Neural cell (in vitro differentiated cells): ENCODE results near the gene PPFIBP1.

ENCODE experiments used
- CTCF ChIP-seq: fragments of 450-650 bp; IDR thresholded peaks from 2 replicates; pipeline ENCODE4 v1.5.1; 2014; ENCODE audit warnings: antibody characterized with exemption, mild to moderate bottlenecking, moderate library complexity; ENCODE audit not compliant: poor library complexity, severe bottlenecking
- EZH2 ChIP-seq: fragments of 200-600, 300-800 bp; shearing (Covaris generic), sonication (generic); IDR thresholded peaks from 2 replicates; pipeline ENCODE4 v1.6.1; 2014; ENCODE audit warnings: antibody characterized with exemption, low read length, borderline replicate concordance, mild to moderate bottlenecking; ENCODE audit not compliant: insufficient read depth, poor library complexity, severe bottlenecking
- POLR2AphosphoS5 ChIP-seq: IDR thresholded peaks from 2 replicates; pipeline ENCODE4 v1.6.1; 2012
- RAD21 ChIP-seq: fragments of 450-650 bp; conservative IDR thresholded peaks from 2 replicates; pipeline ENCODE4 v1.6.1; 2014; ENCODE audit warnings: antibody characterized with exemption, mild to moderate bottlenecking, moderate library complexity
- SMC3 ChIP-seq: fragments of 450-650 bp; conservative IDR thresholded peaks from 2 replicates; pipeline ENCODE4 v1.6.1; 2014; ENCODE audit warnings: antibody characterized with exemption, mild to moderate bottlenecking, moderate library complexity; ENCODE audit not compliant: poor library complexity
- TAF1 ChIP-seq: IDR thresholded peaks from 2 replicates; pipeline ENCODE4 v1.6.1; 2012; ENCODE audit warnings: low read depth
- TF ChIP-seq, protein P1 (sequence below): IDR thresholded peaks from 2 replicates; pipeline ENCODE4 v1.6.1; 2012; ENCODE audit warnings: borderline replicate concordance

GRCh38 chr12:27486961-27487360 lies 37.0 kb upstream of the PPFIBP1 start:
- TF ChIP-seq, protein P1, sequence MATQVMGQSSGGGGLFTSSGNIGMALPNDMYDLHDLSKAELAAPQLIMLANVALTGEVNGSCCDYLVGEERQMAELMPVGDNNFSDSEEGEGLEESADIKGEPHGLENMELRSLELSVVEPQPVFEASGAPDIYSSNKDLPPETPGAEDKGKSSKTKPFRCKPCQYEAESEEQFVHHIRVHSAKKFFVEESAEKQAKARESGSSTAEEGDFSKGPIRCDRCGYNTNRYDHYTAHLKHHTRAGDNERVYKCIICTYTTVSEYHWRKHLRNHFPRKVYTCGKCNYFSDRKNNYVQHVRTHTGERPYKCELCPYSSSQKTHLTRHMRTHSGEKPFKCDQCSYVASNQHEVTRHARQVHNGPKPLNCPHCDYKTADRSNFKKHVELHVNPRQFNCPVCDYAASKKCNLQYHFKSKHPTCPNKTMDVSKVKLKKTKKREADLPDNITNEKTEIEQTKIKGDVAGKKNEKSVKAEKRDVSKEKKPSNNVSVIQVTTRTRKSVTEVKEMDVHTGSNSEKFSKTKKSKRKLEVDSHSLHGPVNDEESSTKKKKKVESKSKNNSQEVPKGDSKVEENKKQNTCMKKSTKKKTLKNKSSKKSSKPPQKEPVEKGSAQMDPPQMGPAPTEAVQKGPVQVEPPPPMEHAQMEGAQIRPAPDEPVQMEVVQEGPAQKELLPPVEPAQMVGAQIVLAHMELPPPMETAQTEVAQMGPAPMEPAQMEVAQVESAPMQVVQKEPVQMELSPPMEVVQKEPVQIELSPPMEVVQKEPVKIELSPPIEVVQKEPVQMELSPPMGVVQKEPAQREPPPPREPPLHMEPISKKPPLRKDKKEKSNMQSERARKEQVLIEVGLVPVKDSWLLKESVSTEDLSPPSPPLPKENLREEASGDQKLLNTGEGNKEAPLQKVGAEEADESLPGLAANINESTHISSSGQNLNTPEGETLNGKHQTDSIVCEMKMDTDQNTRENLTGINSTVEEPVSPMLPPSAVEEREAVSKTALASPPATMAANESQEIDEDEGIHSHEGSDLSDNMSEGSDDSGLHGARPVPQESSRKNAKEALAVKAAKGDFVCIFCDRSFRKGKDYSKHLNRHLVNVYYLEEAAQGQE, result no peak
- TF ChIP-seq SMC3 (no peak), CTCF (no peak), EZH2 (no peak), RAD21 (no peak), TAF1 (no peak), POLR2AphosphoS5 (no peak)
